Measurements from ENCODE around the gene CASKIN2.

The CASKIN2 gene

DNA sequence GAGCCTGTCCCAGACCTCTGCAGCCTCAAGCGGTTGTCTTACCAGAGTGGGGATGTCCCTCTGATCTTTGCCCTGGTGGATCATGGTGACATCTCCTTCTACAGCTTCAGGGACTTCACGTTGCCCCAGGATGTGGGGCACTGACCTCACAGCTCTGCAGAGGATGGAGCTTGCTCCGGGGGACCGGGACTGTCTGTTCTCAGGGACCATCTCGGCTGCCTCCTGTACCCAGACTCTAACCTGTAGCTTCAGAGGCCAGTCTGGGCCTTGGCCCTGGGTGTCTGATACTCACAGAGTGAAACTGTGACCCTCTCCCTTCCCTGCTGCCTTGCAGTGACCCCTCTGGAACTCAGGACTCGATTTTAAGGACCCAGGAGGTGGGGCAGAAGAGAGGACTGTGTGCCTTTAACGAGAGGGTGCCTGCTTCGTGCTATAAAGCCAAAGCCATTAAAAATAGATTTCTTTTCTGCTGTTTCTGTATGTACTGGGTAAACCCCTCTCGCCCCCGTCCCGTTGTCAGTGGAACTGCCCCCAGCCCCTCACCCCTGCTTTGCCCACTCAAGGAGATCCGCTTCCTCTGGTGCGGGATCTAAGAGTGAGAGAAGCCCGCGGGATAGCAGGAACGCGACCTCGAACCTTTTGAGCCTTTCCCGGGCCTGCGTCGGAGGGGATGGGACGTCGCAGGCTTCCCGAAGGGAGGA lies 9.1 kb upstream of the CASKIN2 start:
- no peaks in the 10 kb centered on the region for H3K9me3 ChIP-seq (ENCODE audit: control insufficient read depth, insufficient read depth, low read length)
- H4K20me1 ChIP-seq (ENCODE audit: control insufficient read depth, insufficient read depth, low read depth, low read length): no peaks in the 10 kb centered on the region
- TF ChIP-seq EZH2phosphoT487 (IDR thresholded peaks at IDR 0.05; ENCODE audit: borderline replicate concordance, low read length) (no peak), CTCF (IDR thresholded peaks at IDR 0.05; ENCODE audit: low read depth, low read length, poor library complexity, severe bottlenecking) (no peak)
- H3K36me3 ChIP-seq (ENCODE audit: control insufficient read depth, low read length): peaks cover 28% of the 10 kb centered on the region
- H3K79me2 ChIP-seq (ENCODE audit: control insufficient read depth, low read length): no peaks in the 10 kb centered on the region
- peaks cover 8% of the 10 kb centered on the region for H3F3A ChIP-seq (ENCODE audit: control insufficient read depth, insufficient read depth)
- H3K9me2 ChIP-seq (replicated peaks; ENCODE audit: control insufficient read depth, low read length): no peaks in the 10 kb centered on the region
- peak overlapping the region; percentile 89 for H3K4me3 ChIP-seq (ENCODE audit: low read length)
- peak overlapping the region; percentile 92 for H3K4me2 ChIP-seq (ENCODE audit: low read length)
- peaks cover 18% of the 10 kb centered on the region for H3K4me1 ChIP-seq (ENCODE audit: control insufficient read depth, low read length)
- peaks cover 16% of the 10 kb centered on the region for H3K27me3 ChIP-seq (ENCODE audit: control insufficient read depth, low read length)
- no peak overlapping the region for H3K27ac ChIP-seq (ENCODE audit: low read depth, low read length)

DNA sequence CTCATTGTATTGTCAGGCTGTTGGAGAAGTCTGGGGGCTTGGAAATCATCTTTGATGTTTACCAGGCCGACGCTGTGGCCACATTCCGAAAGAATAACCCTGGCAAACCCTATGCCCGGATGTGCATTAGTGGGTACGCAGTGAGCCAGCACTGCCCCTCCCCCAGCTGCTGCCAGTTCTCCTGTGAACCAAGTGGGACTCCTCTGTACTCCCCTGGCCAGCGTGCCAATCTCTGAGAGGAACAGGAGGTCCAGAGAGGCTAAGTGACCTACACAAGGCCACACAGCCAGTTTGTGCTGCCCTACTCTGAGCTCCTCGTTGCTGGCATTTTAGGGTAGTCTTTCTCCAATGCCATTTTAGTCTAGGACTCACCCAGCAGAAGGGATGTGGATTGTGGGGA lies 8.3 kb upstream of the CASKIN2 start:
- Histone ChIP-seq H3K36me3 (ENCODE audit: control insufficient read depth, low read length) (peaks cover 34% of the 10 kb centered on the region), H4K20me1 (ENCODE audit: control insufficient read depth, insufficient read depth, low read depth, low read length) (no peaks in the 10 kb centered on the region), H3K4me2 (ENCODE audit: low read length) (no peak overlapping the region)

GRCh38 chr17:75521951-75522727 lies 6.8 kb upstream of the CASKIN2 start:
- peaks cover 8% of the 10 kb centered on the region for H3F3A ChIP-seq (ENCODE audit: control insufficient read depth, insufficient read depth)
- TF ChIP-seq CTCF (IDR thresholded peaks at IDR 0.05; ENCODE audit: low read depth, low read length, poor library complexity, severe bottlenecking) (no peak), EZH2phosphoT487 (IDR thresholded peaks at IDR 0.05; ENCODE audit: borderline replicate concordance, low read length) (no peak)
- no peaks in the 10 kb centered on the region for H3K9me3 ChIP-seq (ENCODE audit: control insufficient read depth, insufficient read depth, low read length)
- peaks cover 43% of the 10 kb centered on the region for H3K36me3 ChIP-seq (ENCODE audit: control insufficient read depth, low read length)
- H3K4me1 ChIP-seq (ENCODE audit: control insufficient read depth, low read length): peaks cover 35% of the 10 kb centered on the region
- H3K9me2 ChIP-seq (replicated peaks; ENCODE audit: control insufficient read depth, low read length): no peaks in the 10 kb centered on the region
- no peak overlapping the region for H3K4me2 ChIP-seq (ENCODE audit: low read length)
- peaks cover 14% of the 10 kb centered on the region for H3K79me2 ChIP-seq (ENCODE audit: control insufficient read depth, low read length)
- peaks cover 5% of the 10 kb centered on the region; the same call in 1 of the 2 replicates for H4K20me1 ChIP-seq (ENCODE audit: control insufficient read depth, insufficient read depth, low read depth, low read length)
- H3K4me3 ChIP-seq (ENCODE audit: low read length): no peak overlapping the region
- peaks cover 15% of the 10 kb centered on the region for H3K27me3 ChIP-seq (ENCODE audit: control insufficient read depth, low read length)
- no peak overlapping the region for H3K27ac ChIP-seq (ENCODE audit: low read depth, low read length)

More for the DNA sequence above, 8.3 kb upstream of the CASKIN2 start:
- no peak overlapping the region for H3K27ac ChIP-seq (ENCODE audit: low read depth, low read length)
- H3K9me2 ChIP-seq (replicated peaks; ENCODE audit: control insufficient read depth, low read length): no peaks in the 10 kb centered on the region
- H3K9me3 ChIP-seq (ENCODE audit: control insufficient read depth, insufficient read depth, low read length): no peaks in the 10 kb centered on the region
- H3K79me2 ChIP-seq (ENCODE audit: control insufficient read depth, low read length): peaks cover under 1% of the 10 kb centered on the region
- no peak for TF ChIP-seq CTCF (IDR thresholded peaks at IDR 0.05; ENCODE audit: low read depth, low read length, poor library complexity, severe bottlenecking)
- TF ChIP-seq EZH2phosphoT487 (IDR thresholded peaks at IDR 0.05; ENCODE audit: borderline replicate concordance, low read length): no peak
- H3K27me3 ChIP-seq (ENCODE audit: control insufficient read depth, low read length): peaks cover 16% of the 10 kb centered on the region
- peaks cover 20% of the 10 kb centered on the region for H3K4me1 ChIP-seq (ENCODE audit: control insufficient read depth, low read length)
- H3F3A ChIP-seq (ENCODE audit: control insufficient read depth, insufficient read depth): peaks cover 8% of the 10 kb centered on the region
- H3K4me3 ChIP-seq (ENCODE audit: low read length): no peak overlapping the region
